Glutamatergic neuron (in vitro differentiated cells): ENCODE data around the gene TMEM223. TPM values are rescaled to one million over a fixed set of nuclear protein-coding genes. Genes with fewer than 3 reads are reported as not detected.
"Not testable (repeated sequence)": the region's sequence is repeated elsewhere in the genome, so short reads cannot be mapped to it uniquely, and the experiment has no call there.

Source experiments
- DNase-seq: peaks from one replicate; pipeline ENCODE4 v3.0.0; 2022
- H3K27ac Mint-ChIP-seq: one replicate; pipeline ENCODE4 v1.8.0; 2020; ENCODE audit warnings: mild to moderate bottlenecking, mixed read lengths, inconsistent platforms; ENCODE audit not compliant: unreplicated experiment
- H3K27me3 Mint-ChIP-seq: one replicate; pipeline ENCODE4 v1.8.0; 2020; ENCODE audit warnings: mild to moderate bottlenecking, moderate library complexity, mixed read lengths, inconsistent platforms; ENCODE audit not compliant: unreplicated experiment
- H3K36me3 Mint-ChIP-seq: one replicate; pipeline ENCODE4 v1.8.0; 2020; ENCODE audit warnings: mild to moderate bottlenecking, mixed read lengths, inconsistent platforms; ENCODE audit not compliant: unreplicated experiment
- H3K4me1 Mint-ChIP-seq: one replicate; pipeline ENCODE4 v1.8.0; 2020; ENCODE audit warnings: mild to moderate bottlenecking, low read depth, mixed read lengths, inconsistent platforms; ENCODE audit not compliant: unreplicated experiment
- H3K4me3 Mint-ChIP-seq: one replicate; pipeline ENCODE4 v1.8.0; 2020; ENCODE audit warnings: mild to moderate bottlenecking, mixed read lengths, inconsistent platforms; ENCODE audit not compliant: unreplicated experiment
- H3K9me3 Mint-ChIP-seq: one replicate; pipeline ENCODE4 v1.8.0; 2020; ENCODE audit warnings: mild to moderate bottlenecking, moderate library complexity, mixed read lengths, inconsistent platforms; ENCODE audit not compliant: unreplicated experiment
- long read RNA-seq: library from polyadenylated mRNA; unstranded; transcript quantifications from one replicate; pipeline ENCODE4 v2.0.0, GENCODE V29; 2020; ENCODE audit not compliant: unreplicated experiment
- total RNA-seq: library from RNA; stranded (reverse); fragmentation: NEBNext Ultra II Directional; extraction: Animal tissue kit (Norgen Biotek cat#: 25700); gene quantifications from one replicate; pipeline ENCODE4 v1.2.1, GENCODE V29; 2021; ENCODE audit not compliant: unreplicated experiment
- TF ChIP-seq, protein P1 (sequence below): fragments of 200-600 bp; sonication (generic); IDR thresholded peaks from one replicate; pipeline ENCODE4 v1.5.0; 2021; ENCODE audit not compliant: partially characterized antibody, unreplicated experiment

Gene TMEM223, protein sequence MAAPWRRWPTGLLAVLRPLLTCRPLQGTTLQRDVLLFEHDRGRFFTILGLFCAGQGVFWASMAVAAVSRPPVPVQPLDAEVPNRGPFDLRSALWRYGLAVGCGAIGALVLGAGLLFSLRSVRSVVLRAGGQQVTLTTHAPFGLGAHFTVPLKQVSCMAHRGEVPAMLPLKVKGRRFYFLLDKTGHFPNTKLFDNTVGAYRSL
- total RNA-seq, result 17.4 TPM
- long read RNA-seq, transcript TMEM223-201 (2 exons, 1,288 nt), result major isoform, 23 of 27 reads
- long read RNA-seq, partial matches to known transcripts, result 0 of 27 reads
- long read RNA-seq, other reads (novel, unspliced or antisense), result 2 of 27 reads

DNA sequence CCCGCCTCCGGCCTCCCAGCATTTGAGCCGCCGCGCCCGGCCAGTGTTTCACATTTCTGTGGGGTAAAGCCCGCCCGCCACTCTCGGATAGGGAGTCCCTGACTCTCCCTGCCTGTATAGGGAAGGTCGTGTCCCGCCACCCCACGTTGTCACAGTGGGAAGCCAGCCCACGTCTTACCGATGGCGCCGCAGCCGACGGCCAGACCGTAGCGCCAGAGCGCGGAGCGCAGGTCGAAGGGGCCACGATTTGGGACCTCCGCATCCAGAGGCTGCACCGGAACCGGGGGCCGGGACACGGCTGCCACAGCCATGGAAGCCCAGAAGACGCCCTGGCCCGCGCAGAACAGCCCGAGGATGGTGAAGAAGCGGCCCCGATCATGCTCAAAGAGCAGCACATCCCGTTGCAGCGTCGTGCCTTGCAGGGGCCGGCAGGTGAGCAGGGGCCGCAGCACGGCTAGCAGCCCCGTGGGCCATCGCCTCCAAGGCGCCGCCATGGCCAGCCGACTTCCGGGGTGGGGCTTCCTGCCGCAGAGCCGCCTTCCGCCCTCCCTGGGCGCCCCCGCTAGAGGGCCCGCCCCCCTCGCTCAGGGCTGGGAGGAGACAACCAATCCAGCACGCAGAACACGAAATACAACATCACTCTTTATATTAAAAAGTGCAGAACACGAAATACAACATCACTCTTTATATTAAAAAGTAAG, at the start of gene TMEM223:
Gene TMEM223 (minus strand): TSS at position 506 of the 701 bp plus-strand sequence. CDS start 12 bp downstream, at position 494.
- H3K36me3 Mint-ChIP-seq, result no peaks in the 10 kb centered on the region
- DNase-seq, result peak; percentile 93
- peaks cover 7% of the 10 kb centered on the region for H3K4me1 Mint-ChIP-seq
- H3K27me3 Mint-ChIP-seq, result peaks cover 2% of the 10 kb centered on the region
- peak within 1 kb of the TSS; percentile 87 for H3K4me3 Mint-ChIP-seq
- TF ChIP-seq, protein P1, sequence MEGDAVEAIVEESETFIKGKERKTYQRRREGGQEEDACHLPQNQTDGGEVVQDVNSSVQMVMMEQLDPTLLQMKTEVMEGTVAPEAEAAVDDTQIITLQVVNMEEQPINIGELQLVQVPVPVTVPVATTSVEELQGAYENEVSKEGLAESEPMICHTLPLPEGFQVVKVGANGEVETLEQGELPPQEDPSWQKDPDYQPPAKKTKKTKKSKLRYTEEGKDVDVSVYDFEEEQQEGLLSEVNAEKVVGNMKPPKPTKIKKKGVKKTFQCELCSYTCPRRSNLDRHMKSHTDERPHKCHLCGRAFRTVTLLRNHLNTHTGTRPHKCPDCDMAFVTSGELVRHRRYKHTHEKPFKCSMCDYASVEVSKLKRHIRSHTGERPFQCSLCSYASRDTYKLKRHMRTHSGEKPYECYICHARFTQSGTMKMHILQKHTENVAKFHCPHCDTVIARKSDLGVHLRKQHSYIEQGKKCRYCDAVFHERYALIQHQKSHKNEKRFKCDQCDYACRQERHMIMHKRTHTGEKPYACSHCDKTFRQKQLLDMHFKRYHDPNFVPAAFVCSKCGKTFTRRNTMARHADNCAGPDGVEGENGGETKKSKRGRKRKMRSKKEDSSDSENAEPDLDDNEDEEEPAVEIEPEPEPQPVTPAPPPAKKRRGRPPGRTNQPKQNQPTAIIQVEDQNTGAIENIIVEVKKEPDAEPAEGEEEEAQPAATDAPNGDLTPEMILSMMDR, result peak; percentile 34
- peaks cover 7% of the 10 kb centered on the region for H3K9me3 Mint-ChIP-seq
- peak within 1 kb of the TSS; percentile 84 for H3K27ac Mint-ChIP-seq

DNA sequence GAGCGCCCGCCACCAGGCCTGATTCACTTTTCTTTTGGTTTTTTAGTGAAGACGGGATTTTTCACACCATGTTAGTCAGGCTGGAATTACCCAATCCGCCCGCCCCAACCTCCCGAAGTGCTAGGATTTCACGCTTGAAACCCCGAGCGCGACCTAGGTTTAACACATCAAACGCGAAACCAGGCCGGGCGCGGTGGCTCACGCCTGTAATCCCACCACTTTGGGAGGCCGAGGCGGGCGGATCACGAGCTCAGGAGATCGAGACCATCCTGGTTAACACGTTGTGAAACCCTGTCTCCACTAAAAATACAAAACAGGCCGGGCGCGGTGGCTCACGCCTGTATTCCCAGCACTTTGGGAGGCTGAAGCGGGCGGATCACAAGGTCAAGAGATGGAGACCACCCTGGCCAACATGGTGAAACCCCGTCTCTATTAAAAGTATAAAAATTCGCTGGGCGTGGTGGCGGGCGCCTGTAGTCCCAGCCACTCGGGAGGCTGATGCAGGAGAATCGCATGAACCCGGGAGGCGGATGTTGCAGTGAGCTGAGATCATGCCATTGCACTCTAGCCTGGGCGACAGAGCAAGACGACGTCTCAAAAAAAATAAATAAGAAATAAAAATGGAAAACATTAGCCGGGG, 49.0 kb upstream of the TMEM223 start:
- not testable (repeated sequence) for H3K4me3 Mint-ChIP-seq, H3K27ac Mint-ChIP-seq, H3K4me1 Mint-ChIP-seq, H3K36me3 Mint-ChIP-seq
- Mint-ChIP-seq H3K27me3 (peaks cover 14% of the 10 kb centered on the region), H3K9me3 (peaks cover 18% of the 10 kb centered on the region)
- DNase-seq, result peak; percentile 55

DNA sequence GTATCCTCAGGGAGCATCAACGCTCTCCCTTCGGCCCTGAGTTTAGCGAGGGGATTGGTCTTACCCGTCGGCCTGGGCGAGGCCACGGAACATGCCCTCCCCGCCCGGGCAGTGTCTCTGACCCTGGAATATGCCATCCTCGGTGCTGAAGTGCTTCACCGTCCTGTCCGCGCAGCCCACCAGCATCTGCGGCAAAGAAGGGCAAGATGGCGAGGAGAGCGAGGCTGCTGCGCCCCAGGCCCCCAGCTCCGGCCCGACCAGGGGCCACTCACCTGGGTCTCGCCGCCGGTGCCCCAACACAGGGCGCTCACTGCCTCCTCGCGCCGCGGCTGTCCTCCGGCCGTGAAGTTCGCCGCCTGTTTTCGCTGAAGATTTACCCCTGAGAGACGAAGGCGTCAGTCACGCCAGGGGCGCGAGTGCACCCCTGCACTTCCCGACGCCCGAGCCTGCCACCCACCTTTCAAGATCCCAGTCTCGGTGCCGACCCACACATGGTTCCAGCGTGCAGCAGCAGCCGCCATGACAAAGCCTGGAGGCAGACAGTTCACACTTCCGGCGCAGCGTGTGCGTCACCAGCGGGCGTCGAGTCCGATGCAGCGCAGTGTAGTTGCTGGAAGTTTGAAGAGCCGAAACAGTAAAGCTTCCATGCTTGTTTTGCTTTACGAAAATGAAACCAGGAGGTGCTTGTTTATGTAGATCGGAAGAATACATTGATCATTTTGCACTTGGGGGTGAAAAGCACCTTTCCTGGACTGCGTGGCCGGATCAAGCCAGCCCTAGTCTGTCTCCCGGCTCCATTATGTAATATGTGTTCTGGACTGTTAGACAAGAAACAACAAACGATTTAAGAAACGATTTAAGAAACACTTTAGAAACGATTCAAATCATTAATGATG, 47.5 kb upstream of the TMEM223 start, which contains the start of gene WDR74:
Gene WDR74 (minus strand): TSS at position 541 of the 896 bp plus-strand sequence. CDS start 20 bp downstream, at position 521.
- Mint-ChIP-seq H3K27me3 (peaks cover 14% of the 10 kb centered on the region), H3K9me3 (peaks cover 18% of the 10 kb centered on the region), H3K36me3 (peaks cover 4% of the 10 kb centered on the region), H3K4me1 (peaks cover 2% of the 10 kb centered on the region), H3K4me3 (no peak within 1 kb of the TSS), H3K27ac (no peak within 1 kb of the TSS)
- peak; percentile 86 for DNase-seq
- TF ChIP-seq, protein P1, result no peak

DNA sequence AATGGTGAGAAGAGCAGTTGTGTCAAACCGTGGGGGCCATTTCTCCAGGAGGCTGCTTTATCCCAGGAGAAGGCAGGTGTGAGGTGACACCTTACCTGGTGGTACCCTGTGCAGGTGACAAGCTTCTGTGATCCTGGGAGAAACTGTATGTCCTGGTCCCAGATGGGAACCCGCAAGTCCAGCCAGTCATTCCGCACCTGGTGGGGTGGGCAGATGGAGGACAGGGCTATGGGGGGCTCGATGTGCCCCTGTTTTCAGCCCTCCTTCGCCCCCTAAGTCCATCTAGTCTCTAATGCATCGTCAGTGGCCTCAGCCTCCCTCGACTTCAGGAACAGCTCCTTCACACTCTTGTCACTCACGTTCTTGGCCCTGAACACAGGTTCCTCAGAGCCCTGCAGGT, 43.5 kb upstream of the TMEM223 start:
- H3K4me1 Mint-ChIP-seq, result peaks cover 2% of the 10 kb centered on the region
- TF ChIP-seq, protein P1, result no peak
- H3K27ac Mint-ChIP-seq, result no peak overlapping the region
- no peak for DNase-seq
- no peak overlapping the region for H3K4me3 Mint-ChIP-seq
- H3K36me3 Mint-ChIP-seq, result peaks cover 4% of the 10 kb centered on the region
- H3K9me3 Mint-ChIP-seq, result peaks cover 18% of the 10 kb centered on the region
- H3K27me3 Mint-ChIP-seq, result peaks cover 18% of the 10 kb centered on the region
